GM12801 (cell line): ENCODE results near the gene NEUROG1.

Experiments
- CTCF ChIP-seq: IDR thresholded peaks from one replicate; pipeline ENCODE4 v1.5.1; 2011; ENCODE audit warnings: control low read depth; ENCODE audit not compliant: insufficient read length; ENCODE audit errors: extremely low read depth

The NEUROG1 gene

GRCh38 chr5:135533794-135534193 lies 2.0 kb downstream of the NEUROG1 start:
- TF ChIP-seq CTCF: no peak

GRCh38 chr5:135533334-135533733 lies 2.4 kb downstream of the NEUROG1 start:
- no peak for TF ChIP-seq CTCF

- no peak for TF ChIP-seq CTCF
These were observed 8.8 kb downstream of the NEUROG1 start for GRCh38 chr5:135526924-135527323.

GRCh38 chr5:135521964-135522363 lies 13.8 kb downstream of the NEUROG1 start:
- TF ChIP-seq CTCF: no peak

DNA sequence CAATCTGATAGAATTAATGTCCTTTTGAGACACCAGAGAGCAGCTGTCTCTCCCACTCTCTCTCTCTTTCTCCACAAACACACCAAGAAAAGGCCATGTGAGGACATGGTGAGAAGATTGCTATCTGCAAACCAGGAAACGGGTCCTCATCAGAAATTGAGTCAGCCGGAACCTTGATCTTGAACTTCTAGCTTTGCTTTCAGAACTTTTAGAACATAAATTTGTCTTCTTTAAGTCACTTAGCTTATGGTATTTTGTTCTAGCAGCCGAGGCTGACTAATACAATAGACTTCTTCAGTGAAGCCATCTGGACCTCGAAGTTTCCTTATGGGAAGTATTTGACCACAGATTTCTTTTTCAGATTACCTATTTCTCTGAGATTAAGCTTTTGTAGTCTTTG lies 18.1 kb downstream of the NEUROG1 start:
- no peak for TF ChIP-seq CTCF

DNA sequence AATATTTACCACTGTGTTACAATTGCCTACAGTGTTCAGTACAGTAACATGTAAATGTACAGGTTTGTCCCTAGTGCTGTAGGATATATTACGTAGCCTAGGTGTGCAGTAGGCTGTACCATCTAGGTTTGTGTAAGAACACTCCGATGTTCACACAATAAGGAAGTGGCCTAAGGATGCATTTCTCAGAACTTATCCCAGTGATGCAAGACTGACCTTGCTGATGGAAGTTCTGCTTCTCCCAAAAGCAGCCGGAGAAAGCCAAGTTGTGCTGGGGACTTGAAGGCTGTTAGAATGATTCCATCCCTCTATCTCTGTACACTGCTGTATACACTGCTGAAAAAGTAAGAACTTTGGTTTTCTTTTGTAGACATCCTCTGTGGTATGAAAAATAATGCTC lies 21.6 kb downstream of the NEUROG1 start:
- TF ChIP-seq CTCF: no peak

- no peak for TF ChIP-seq CTCF
These were observed 23.8 kb downstream of the NEUROG1 start for GRCh38 chr5:135511761-135512575.
